ENCODE data around the gene CELA2B.

GRCh38 chr1:15531682-15532081 lies 55.8 kb downstream of the CELA2B start:
- TF ChIP-seq CTCF (IDR thresholded peaks at IDR 0.05 in 4 of 5, conservative IDR thresholded peaks at IDR 0.05 in 1 of 5) (no peak), POLR2A (IDR thresholded peaks at IDR 0.05) (no peak)

Data from gastrocnemius medialis (tissue), 4 donors.